HEK293 (cell line): ENCODE data around the gene DLL4.
A peak's percentile ranks its signal among the peaks of the same experiment; 100 is the strongest.

Experiments used
- BCL11A ChIP-seq: fragments of 450-650 bp; formaldehyde crosslinking; IDR thresholded peaks from 2 replicates; pipeline ENCODE4 v1.5.1; 2016; ENCODE audit warnings: low read depth, missing biosample characterization, missing genetic modification characterization
- CTCF ChIP-seq: fragments of 450-650 bp; formaldehyde crosslinking; IDR thresholded peaks from 2 replicates; pipeline ENCODE4 v1.5.1; 2016; ENCODE audit warnings: missing biosample characterization, missing genetic modification characterization
- GLI4 ChIP-seq: fragments of 450-650 bp; formaldehyde crosslinking; IDR thresholded peaks from 2 replicates; pipeline ENCODE4 v1.5.1; 2016; ENCODE audit warnings: missing biosample characterization, missing genetic modification characterization
- HOXC10 ChIP-seq: sonication (generic); formaldehyde crosslinking; IDR thresholded peaks from 2 replicates; pipeline ENCODE4 v1.8.1; 2023; ENCODE audit warnings: mild to moderate bottlenecking, missing genetic modification reagents
- KLF8 ChIP-seq: fragments of 450-650 bp; formaldehyde crosslinking; IDR thresholded peaks from 2 replicates; pipeline ENCODE4 v1.5.1; 2016; ENCODE audit warnings: missing biosample characterization, missing genetic modification characterization
- PBX3 ChIP-seq: sonication (generic); formaldehyde crosslinking; IDR thresholded peaks from 2 replicates; pipeline ENCODE4 v1.8.1; 2022; ENCODE audit warnings: mild to moderate bottlenecking, moderate library complexity, missing genetic modification reagents
- PRDM10 ChIP-seq: fragments of 450-650 bp; formaldehyde crosslinking; IDR thresholded peaks from 2 replicates; pipeline ENCODE4 v1.5.1; 2016; ENCODE audit warnings: missing biosample characterization, missing genetic modification characterization
- REST ChIP-seq: fragments of 450-650 bp; formaldehyde crosslinking; IDR thresholded peaks from 2 replicates; pipeline ENCODE4 v1.5.1; 2016; ENCODE audit warnings: missing biosample characterization, missing genetic modification characterization
- ZIC2 ChIP-seq: fragments of 450-650 bp; formaldehyde crosslinking; IDR thresholded peaks from 2 replicates; pipeline ENCODE4 v1.5.1; 2016; ENCODE audit warnings: missing biosample characterization, missing genetic modification characterization
- ZNF148 ChIP-seq: fragments of 450-650 bp; formaldehyde crosslinking; IDR thresholded peaks from 2 replicates; pipeline ENCODE4 v1.5.0; 2017; ENCODE audit warnings: missing biosample characterization, missing genetic modification characterization, borderline replicate concordance
- ZNF169 ChIP-seq: fragments of 450-650 bp; formaldehyde crosslinking; IDR thresholded peaks from 2 replicates; pipeline ENCODE4 v1.5.1; 2016; ENCODE audit warnings: missing biosample characterization, missing genetic modification characterization
- ZNF292 ChIP-seq: fragments of 450-650 bp; formaldehyde crosslinking; IDR thresholded peaks from 2 replicates; pipeline ENCODE4 v1.5.1; 2016; ENCODE audit warnings: low read depth, missing biosample characterization, missing genetic modification characterization, borderline replicate concordance
- ZNF596 ChIP-seq: fragments of 450-650 bp; IDR thresholded peaks from 2 replicates; pipeline ENCODE4 v1.5.0; 2018; ENCODE audit warnings: missing biosample characterization, mild to moderate bottlenecking, missing genetic modification characterization, moderate library complexity
- ZNF610 ChIP-seq: fragments of 450-650 bp; formaldehyde crosslinking; IDR thresholded peaks from 2 replicates; pipeline ENCODE4 v1.5.1; 2016; ENCODE audit warnings: missing biosample characterization, missing genetic modification characterization, borderline replicate concordance
- ZNF654 ChIP-seq: fragments of 450-650 bp; formaldehyde crosslinking; IDR thresholded peaks from 2 replicates; pipeline ENCODE4 v1.5.1; 2016; ENCODE audit warnings: low read depth, missing biosample characterization, missing genetic modification characterization
- ZNF660 ChIP-seq: fragments of 450-650 bp; IDR thresholded peaks from 2 replicates; pipeline ENCODE4 v1.5.1; 2018; ENCODE audit warnings: missing biosample characterization, mild to moderate bottlenecking, missing genetic modification characterization
- ZNF76 ChIP-seq: fragments of 450-650 bp; formaldehyde crosslinking; IDR thresholded peaks from 2 replicates; pipeline ENCODE4; 2016; ENCODE audit warnings: low read depth, missing biosample characterization, missing genetic modification characterization, borderline replicate concordance
- ZSCAN18 ChIP-seq: fragments of 450-650 bp; formaldehyde crosslinking; IDR thresholded peaks from 2 replicates; pipeline ENCODE4 v1.5.1; 2016; ENCODE audit warnings: missing biosample characterization, missing genetic modification characterization
- ZSCAN5A ChIP-seq: fragments of 450-650 bp; formaldehyde crosslinking; IDR thresholded peaks from 2 replicates; pipeline ENCODE4 v1.5.1; 2016; ENCODE audit warnings: missing biosample characterization, missing genetic modification characterization

DLL4 gene

GRCh38 chr15:40952901-40953712 is 24.0 kb downstream of the DLL4 start, which contains the start of gene CHAC1 (continued):
- TF ChIP-seq ZSCAN18 (tag by site-specific recombination) (no peak), ZNF76 (tag by site-specific recombination) (peak; percentile 80; the same call in 1 of the 2 replicates), KLF8 (tag by site-specific recombination) (peak; percentile 78; the same call in 1 of the 2 replicates), PRDM10 (tag by site-specific recombination) (0 out of 2 replicates have a peak, but pooled peaks have one; percentile 16), PBX3 (CRISPR knock-in tag) (no peak), ZIC2 (peak; percentile 89), ZNF654 (tag by site-specific recombination) (no peak), ZNF596 (no peak), ZNF660 (tag by site-specific recombination) (peak; percentile 83), ZSCAN5A (tag by site-specific recombination) (no peak), ZNF169 (tag by site-specific recombination) (no peak), BCL11A (no peak), ZNF610 (no peak), HOXC10 (CRISPR knock-in tag) (no peak), CTCF (tag by site-specific recombination) (peak; percentile 65), REST (tag by site-specific recombination) (no peak), GLI4 (peak; percentile 62; the same call in 1 of the 2 replicates), ZNF148 (tag by site-specific recombination) (no peak), ZNF292 (tag by site-specific recombination) (no peak)
